HG03103 (cell line): Measurements from ENCODE around the gene POC1A.

Experiments
- ATAC-seq: cut with Tn5 transposase; IDR thresholded peaks from one replicate; pipeline ENCODE4 v1.9.1; 2021; ENCODE audit warnings: low read depth; ENCODE audit not compliant: unreplicated experiment

POC1A gene

DNA sequence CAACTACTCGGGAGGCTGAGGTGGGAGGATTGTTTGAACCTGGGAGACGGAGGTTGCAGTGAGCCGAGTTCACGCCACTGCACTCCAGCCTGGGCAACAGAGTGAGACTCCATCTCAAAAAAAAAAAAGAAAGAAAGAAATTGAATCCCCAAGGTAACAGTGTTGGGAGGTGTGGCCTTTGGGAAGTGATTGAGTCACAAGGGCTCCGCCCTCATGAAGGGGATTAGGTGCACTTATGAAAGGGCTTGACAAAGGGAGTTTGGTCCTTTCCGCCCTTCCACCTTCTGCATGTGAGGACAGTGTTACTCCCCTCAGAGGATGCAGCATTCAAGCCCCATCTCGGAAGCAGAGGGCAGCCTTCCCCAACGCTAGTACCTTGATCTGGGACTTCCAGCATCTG, 21.3 kb downstream of the POC1A start:
- no peak for ATAC-seq

- ATAC-seq = no peak
Measured at GRCh38 chr3:52132041-52132440, 22.2 kb downstream of the POC1A start.

GRCh38 chr3:52130966-52131622, 23.1 kb downstream of the POC1A start:
- ATAC-seq = no peak

- no peak for ATAC-seq
Measured at GRCh38 chr3:52128118-52128683, 26.0 kb downstream of the POC1A start.

- no peak for ATAC-seq
Measured at GRCh38 chr3:52126500-52126899, 27.7 kb downstream of the POC1A start.

GRCh38 chr3:52126036-52126435, 28.2 kb downstream of the POC1A start:
- no peak for ATAC-seq

DNA sequence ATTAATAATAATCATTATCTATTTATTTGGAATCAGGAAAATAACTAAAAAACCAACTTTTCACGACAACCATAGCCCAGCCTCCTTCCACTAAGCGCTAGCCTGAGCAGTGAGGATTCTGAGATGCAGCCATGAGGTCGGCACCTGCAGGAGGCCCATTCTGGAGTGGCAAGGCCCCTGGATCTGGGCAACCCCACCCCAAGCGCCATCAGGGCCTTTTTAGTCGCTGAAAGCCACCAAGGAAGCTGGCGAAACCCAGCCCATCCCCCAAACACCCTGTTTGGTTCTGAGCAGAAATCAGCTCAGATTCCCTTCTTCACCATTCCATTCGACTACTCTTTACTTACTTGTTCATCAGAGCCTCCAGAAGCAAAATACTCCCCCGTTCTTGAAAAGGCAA, 29.5 kb downstream of the POC1A start:
- ATAC-seq = no peak

GRCh38 chr3:52124126-52124525, 30.1 kb downstream of the POC1A start:
- ATAC-seq = no peak

GRCh38 chr3:52123106-52123725, 31.0 kb downstream of the POC1A start:
- no peak for ATAC-seq

- no peak for ATAC-seq
Measured at GRCh38 chr3:52122491-52122890, 31.7 kb downstream of the POC1A start.

GRCh38 chr3:52121813-52122212, 32.4 kb downstream of the POC1A start:
- no peak for ATAC-seq

DNA sequence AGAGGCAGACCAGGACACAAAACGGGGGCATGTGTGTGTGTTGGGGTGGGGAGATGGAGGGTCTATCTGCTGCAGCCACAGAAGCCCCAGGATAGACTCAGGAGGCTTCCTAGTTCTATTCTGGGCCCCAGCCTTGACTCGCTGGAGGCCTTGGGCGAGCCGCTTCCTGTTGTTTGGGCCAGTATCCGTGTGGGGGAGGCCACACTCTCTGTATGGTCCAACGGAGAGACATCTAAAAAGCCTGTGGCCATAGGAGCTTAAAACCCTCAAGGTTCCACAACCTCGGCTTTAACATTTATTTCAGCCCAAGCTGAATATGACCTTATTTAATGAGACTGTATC, 32.8 kb downstream of the POC1A start:
- ATAC-seq = no peak

DNA sequence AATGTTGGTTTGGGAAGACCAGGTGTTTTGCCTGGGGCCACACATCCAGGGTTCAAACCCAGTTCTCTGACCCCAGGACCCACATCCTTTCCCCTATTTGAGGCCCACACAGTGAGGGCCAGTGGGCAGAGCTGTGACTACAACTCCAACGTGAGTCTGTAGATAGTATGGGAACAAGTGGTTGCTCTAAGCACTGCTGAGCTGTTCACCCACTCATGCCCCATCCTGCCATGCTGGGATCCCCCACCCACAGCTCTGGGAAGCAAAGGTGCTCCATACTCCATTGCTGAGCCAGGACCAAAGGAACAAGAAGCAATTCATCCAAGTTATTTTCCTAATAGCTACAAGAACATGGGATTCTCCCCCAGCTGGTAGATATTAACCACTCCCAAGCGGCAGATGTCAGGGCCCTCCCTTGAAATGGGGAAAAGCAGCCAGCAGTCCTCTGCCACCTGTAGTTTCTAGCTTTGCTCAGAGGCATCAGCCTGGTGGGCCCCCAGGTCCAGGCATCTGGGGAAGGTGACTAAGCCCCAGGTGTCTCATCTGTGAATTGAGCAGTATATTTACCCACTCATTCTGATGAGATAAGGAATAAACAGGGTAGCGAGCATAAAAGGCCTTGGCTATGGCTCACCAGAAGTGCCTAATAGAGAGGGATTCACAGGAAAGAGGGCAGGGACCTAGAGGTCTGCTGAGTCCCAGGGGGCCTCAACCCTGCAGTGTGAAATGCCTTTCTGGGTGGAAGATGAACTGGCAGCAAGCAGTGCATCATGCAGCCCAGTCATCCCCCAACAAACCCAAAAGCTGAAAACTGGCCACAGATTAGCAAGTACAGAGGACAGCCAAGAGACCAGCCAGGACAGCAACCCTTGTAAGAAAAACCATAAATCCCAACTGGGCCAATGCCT, 33.4 kb downstream of the POC1A start:
- no peak for ATAC-seq

DNA sequence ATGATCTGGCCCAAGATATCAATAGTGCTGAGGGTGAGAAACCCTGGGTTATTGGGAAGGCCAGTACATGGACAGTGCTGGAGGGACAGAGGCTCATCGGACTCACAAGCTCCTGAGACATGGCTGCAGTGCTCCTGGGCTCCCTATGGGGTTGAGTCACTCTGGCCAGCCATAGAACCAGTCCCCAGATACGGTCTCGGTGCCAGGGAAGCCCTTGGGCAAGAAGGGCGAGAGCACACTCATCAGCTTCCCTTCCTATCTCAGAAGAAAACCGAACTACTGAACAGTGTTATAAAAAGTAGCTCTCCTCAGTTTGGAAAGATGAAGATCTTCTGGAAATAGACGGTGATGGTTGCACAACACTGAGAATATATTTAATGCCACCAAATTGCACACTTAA, 34.4 kb downstream of the POC1A start:
- ATAC-seq = no peak

GRCh38 chr3:52119099-52119498, 35.1 kb downstream of the POC1A start:
- ATAC-seq = no peak

DNA sequence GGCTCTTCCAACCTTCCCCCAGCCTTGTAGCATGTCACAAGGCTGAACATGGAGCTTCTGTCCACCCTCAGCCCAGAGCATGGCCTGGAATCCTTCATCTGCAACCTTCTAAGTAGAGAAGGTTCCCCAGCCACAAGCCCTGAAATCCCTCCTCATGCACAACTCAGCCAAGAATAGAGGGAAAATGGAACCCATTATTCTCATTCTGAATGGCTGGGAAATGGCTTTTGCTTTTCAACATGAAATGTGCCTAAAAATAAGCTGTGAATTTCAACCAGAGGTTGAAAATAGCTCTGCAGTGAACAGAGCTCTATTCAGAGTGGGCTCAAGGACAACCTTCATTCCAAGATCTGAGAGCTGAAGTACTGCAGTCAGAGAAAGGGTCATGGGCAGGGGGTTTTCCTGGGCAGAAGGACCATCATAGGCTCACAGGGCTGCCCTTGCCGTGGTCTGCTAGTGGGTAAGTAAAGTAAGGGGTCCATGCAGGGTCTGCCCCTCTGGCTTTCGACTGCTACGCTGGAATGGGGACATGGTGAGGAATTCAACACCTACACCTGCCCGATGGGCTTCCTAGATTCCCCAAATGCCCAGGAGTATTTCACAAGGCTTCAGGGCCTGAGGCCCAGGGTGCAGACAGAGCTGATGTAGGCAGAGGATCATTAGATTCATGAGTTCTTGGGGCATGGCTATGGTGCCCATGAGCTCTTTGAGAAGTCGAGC, 35.9 kb downstream of the POC1A start:
- no peak for ATAC-seq

DNA sequence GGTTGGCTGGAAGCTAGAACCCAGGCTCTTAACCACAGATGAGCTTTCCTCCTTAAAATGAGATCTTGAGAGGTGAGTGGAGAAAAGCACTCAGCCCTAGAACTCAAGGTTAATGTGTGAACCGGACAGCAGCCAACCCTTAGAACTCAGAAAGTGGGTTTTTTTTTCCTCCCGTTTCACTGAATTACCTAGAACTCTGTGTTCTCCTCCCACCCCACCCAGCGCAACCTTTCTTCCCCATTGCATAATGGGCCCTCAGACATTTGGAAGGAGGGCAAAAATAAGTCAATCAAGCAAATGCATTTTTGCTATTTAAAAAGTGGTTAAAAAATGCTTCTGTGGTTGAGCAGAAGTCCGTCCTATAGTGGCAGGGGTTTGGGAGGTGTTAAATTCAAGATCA, 36.7 kb downstream of the POC1A start:
- ATAC-seq = no peak

DNA sequence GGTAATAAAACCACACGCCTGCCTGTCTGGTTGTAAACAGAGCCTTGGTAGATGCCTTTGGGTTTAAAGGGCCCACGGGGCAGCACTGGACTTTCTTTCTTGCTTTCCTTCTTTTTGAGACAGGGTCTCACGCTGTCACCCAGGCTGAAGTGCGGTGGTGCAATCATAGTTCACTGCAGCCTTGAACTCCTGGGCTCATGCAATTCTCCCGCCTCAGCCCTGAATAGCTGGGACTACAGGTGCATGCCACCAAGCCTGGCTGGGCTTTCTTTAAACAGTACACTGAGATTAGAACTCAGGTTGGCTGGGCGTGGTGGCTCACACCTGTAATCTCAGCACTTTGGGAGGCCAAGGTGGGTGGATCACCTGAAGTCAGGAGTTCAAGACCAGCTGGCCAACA, 42.2 kb downstream of the POC1A start:
- no peak for ATAC-seq

GRCh38 chr3:52110502-52110901, 43.7 kb downstream of the POC1A start:
- ATAC-seq = no peak

- no peak for ATAC-seq
Measured at GRCh38 chr3:52109611-52110301, 44.5 kb downstream of the POC1A start.
